Glomerular visceral epithelial cell (primary cell): ENCODE data around the gene ADGRB3.
"Not testable (repeated sequence)": the region's sequence is repeated elsewhere in the genome, so short reads cannot be mapped to it uniquely, and the experiment has no call there.

Experiments used
- DNase-seq: peaks from one replicate; pipeline ENCODE4 v3.0.0-alpha.2; 2016; ENCODE audit errors: extremely low spot score

The ADGRB3 gene

GRCh38 chr6:69422020-69422419, 786.9 kb downstream of the ADGRB3 start:
- no peak for DNase-seq

DNA sequence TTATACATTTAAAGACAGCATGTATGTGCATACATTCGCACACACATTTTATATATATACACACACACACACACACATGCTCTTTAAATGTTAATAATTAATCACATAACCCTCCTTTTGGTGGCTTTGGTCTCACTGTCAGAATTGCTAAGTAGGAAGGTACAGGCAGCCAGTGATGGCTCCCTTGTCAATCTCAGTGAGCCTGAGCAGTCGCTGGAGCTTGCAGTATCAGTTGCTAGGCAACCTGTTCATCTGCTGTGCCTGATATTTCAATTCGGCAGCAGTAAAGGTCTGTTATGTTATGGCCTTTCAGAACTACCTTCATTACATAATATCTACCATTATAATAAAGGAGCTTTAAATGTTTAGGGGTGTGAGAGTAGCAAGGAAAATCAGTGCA, 787.4 kb downstream of the ADGRB3 start:
- DNase-seq: no peak

- no peak for DNase-seq
These were observed 788.7 kb downstream of the ADGRB3 start for GRCh38 chr6:69423785-69424184.

DNA sequence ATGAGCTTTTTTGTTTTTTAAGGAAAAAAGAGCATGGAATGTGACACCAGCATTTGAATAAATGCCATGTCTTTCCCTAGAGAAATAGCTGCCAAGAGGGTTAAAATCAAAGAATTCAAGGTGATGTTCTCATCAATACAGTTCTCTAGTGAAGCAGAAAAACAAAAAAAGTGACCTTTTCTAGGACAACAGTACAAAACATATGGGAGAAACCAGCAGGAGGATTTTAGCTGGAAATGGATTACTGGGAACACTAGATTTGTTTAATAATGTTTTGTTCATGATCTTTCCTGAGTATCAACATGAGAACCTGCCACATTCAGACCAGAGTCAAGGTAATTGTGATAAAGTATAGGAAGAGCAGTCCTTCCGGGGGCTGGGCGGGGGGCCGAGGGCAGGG, 789.5 kb downstream of the ADGRB3 start:
- DNase-seq: no peak

DNA sequence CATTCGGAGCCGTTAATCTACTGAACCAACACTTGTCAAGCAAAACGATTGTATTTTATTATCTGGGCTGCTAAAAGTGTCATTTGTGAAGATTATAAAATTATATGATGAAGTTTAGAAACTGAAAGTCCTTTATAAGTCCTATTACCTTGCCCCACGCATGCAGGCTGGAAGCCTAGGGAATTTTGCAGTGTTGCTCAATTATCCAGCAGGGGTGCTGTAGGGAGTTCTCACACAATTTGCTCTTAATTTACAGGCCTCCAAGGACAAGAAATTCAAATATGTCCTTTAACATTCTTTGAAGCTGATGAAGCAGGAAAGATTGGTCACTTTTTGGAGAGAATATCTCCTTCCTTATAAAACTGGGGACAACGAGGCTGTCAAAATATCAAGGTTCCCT, 792.8 kb downstream of the ADGRB3 start:
- DNase-seq: no peak

DNA sequence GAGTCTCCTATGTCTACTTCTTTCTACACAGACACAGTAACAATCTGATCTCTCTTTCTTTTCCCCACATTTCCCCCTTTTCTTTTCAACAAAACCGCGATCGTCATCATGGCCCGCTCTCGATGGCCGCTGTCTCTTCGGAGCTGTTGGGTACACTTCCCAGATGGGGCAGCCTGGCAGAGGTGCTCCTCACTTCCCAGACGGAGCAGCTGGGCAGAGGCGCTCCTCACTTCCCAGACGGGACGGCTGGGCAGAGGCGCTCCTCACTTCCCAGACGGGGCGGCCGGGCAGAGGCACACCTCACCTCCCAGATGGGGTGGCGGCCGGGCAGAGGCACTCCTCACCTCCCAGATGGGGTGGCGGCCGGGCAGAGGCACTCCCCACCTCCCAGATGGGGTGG, 797.1 kb downstream of the ADGRB3 start:
- DNase-seq: not testable (repeated sequence)

DNA sequence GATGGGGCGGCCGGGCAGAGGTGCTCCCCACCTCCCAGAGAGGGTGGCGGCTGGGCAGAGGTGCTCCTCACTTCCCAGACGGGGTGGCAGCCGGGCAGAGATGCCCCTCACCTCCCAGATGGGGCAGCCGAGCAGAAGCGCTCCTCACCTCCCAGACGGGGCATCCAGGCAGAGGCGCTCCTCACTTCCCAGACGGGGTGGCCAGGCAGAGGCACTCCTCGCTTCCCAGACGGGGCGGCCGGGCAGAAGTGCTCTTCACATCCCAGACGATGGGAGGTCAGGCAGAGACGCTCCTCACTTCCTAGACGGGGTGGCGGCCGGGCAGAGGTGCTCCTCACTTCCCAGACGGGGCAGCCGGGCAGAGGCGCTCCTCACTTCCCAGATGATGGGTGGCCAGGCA, 798.0 kb downstream of the ADGRB3 start:
- DNase-seq: not testable (repeated sequence)

GRCh38 chr6:69438113-69438512, 803.0 kb downstream of the ADGRB3 start:
- DNase-seq: no peak
